ENCODE measurements around the gene IFNE. TPM values are rescaled to one million over a fixed set of nuclear protein-coding genes. Genes with fewer than 3 reads are reported as not detected.

Gene IFNE
- total and polyA plus RNA-seq, 7 donors: not detected

GRCh38 chr9:21481470-21482056 is 550 bp downstream of the IFNE start:
- Histone ChIP-seq H3K36me3 (no peaks in the 10 kb centered on the region), H3K9me3 (no peaks in the 10 kb centered on the region), H3K27me3 (no peaks in the 10 kb centered on the region), H3K27ac (no peak overlapping the region), H3K4me3 (no peak overlapping the region), H3K4me1 (no peaks in the 10 kb centered on the region)
- WGBS, 2 donors: 3 to 22% methylated on average over 1 of the region's 1 CpG
- intact Hi-C loops (cut with DNase I): no loop called here
- DNase-seq: no peak
- TF ChIP-seq EP300 (IDR thresholded peaks at IDR 0.05) (no peak), POLR2AphosphoS5 (IDR thresholded peaks at IDR 0.05) (no peak), POLR2A (IDR thresholded peaks at IDR 0.05) (no peak), CTCF (IDR thresholded peaks at IDR 0.05) (no peak)

GRCh38 chr9:21479152-21479702 is 2.9 kb downstream of the IFNE start:
- Histone ChIP-seq H3K36me3 (no peaks in the 10 kb centered on the region), H3K9me3 (no peaks in the 10 kb centered on the region), H3K27ac (no peak overlapping the region), H3K27me3 (no peaks in the 10 kb centered on the region), H3K4me3 (no peak overlapping the region), H3K4me1 (no peaks in the 10 kb centered on the region)
- TF ChIP-seq POLR2A (IDR thresholded peaks at IDR 0.05): no peak
- TF ChIP-seq EP300 (IDR thresholded peaks at IDR 0.05): no peak
- TF ChIP-seq CTCF (IDR thresholded peaks at IDR 0.05): no peak
- TF ChIP-seq POLR2AphosphoS5 (IDR thresholded peaks at IDR 0.05): no peak
- 73 to 83% methylated on average over 8 of the region's 8 CpGs for WGBS, 2 donors
- intact Hi-C loops (cut with DNase I): no loop called here
- DNase-seq: no peak

- Histone ChIP-seq H3K4me1 (no peaks in the 10 kb centered on the region), H3K9me3 (no peaks in the 10 kb centered on the region), H3K27ac (no peak overlapping the region), H3K27me3 (no peaks in the 10 kb centered on the region), H3K36me3 (no peaks in the 10 kb centered on the region), H3K4me3 (no peak overlapping the region)
- TF ChIP-seq CTCF (IDR thresholded peaks at IDR 0.05): no peak
- no peak for TF ChIP-seq POLR2A (IDR thresholded peaks at IDR 0.05)
- TF ChIP-seq POLR2AphosphoS5 (IDR thresholded peaks at IDR 0.05): no peak
- TF ChIP-seq EP300 (IDR thresholded peaks at IDR 0.05): no peak
- DNase-seq: no peak
- WGBS, 2 donors: 87 to 88% methylated on average over 2 of the region's 2 CpGs
- intact Hi-C loops (cut with DNase I): no loop called here
Measured at GRCh38 chr9:21477466-21477865, 4.6 kb downstream of the IFNE start.

GRCh38 chr9:21473236-21473635 is 8.9 kb downstream of the IFNE start:
- no peaks in the 10 kb centered on the region for H3K4me1 ChIP-seq
- intact Hi-C loops (cut with DNase I): no loop called here
- no peak overlapping the region for H3K4me3 ChIP-seq
- no peaks in the 10 kb centered on the region for H3K27me3 ChIP-seq
- no peaks in the 10 kb centered on the region for H3K9me3 ChIP-seq
- no peak overlapping the region for H3K27ac ChIP-seq
- TF ChIP-seq EP300 (IDR thresholded peaks at IDR 0.05): no peak
- no peak for TF ChIP-seq POLR2AphosphoS5 (IDR thresholded peaks at IDR 0.05)
- no peak for TF ChIP-seq CTCF (IDR thresholded peaks at IDR 0.05)
- TF ChIP-seq POLR2A (IDR thresholded peaks at IDR 0.05): no peak
- H3K36me3 ChIP-seq: no peaks in the 10 kb centered on the region
- 90 to 91% methylated on average over 3 of the region's 3 CpGs for WGBS, 2 donors
- DNase-seq: no peak

- Histone ChIP-seq H3K27me3 (no peaks in the 10 kb centered on the region), H3K36me3 (no peaks in the 10 kb centered on the region), H3K4me1 (no peaks in the 10 kb centered on the region), H3K9me3 (no peaks in the 10 kb centered on the region), H3K27ac (no peak overlapping the region), H3K4me3 (no peak overlapping the region)
- WGBS, 2 donors: 84 to 90% methylated on average over 5 of the region's 5 CpGs
- intact Hi-C loops (cut with DNase I): no loop called here
- DNase-seq: no peak
- TF ChIP-seq CTCF (IDR thresholded peaks at IDR 0.05): no peak
- no peak for TF ChIP-seq POLR2AphosphoS5 (IDR thresholded peaks at IDR 0.05)
- TF ChIP-seq EP300 (IDR thresholded peaks at IDR 0.05): no peak
- TF ChIP-seq POLR2A (IDR thresholded peaks at IDR 0.05): no peak
Measured at GRCh38 chr9:21470126-21470525, 12.0 kb downstream of the IFNE start.

Data from sigmoid colon (tissue), 7 donors.